Nephron (organoid): ENCODE measurements around the gene SRF.

Experiments used
- H3K27ac Mint-ChIP-seq, 3 experiments: 2 replicates each; pipeline ENCODE4 v1.8.0; 2020; ENCODE audit warnings: mixed read lengths in 3 of 3, mild to moderate bottlenecking in 2 of 3, moderate library complexity in 1 of 3
- H3K27me3 Mint-ChIP-seq: 2 replicates; pipeline ENCODE4 v1.8.0; 2021; ENCODE audit warnings: low read depth, mild to moderate bottlenecking, moderate library complexity, mixed read lengths
- H3K36me3 Mint-ChIP-seq: 2 replicates; pipeline ENCODE4 v1.8.0; 2020; ENCODE audit warnings: low read depth, mixed read lengths
- H3K4me1 Mint-ChIP-seq: 2 replicates; pipeline ENCODE4 v1.8.0; 2020; ENCODE audit warnings: mixed read lengths
- H3K4me3 Mint-ChIP-seq, 3 experiments: 2 replicates each; pipeline ENCODE4 v1.8.0; 2020; ENCODE audit warnings: mild to moderate bottlenecking in 3 of 3, mixed read lengths in 3 of 3, moderate library complexity in 2 of 3
- H3K9me3 Mint-ChIP-seq: 2 replicates; pipeline ENCODE4 v1.8.0; 2020; ENCODE audit warnings: mixed read lengths
- CTCF ChIP-seq, 3 experiments: fragments of 200-600 bp; sonication (generic); IDR thresholded peaks; one replicate each; pipeline ENCODE4 v1.5.0; 2021; ENCODE audit warnings: antibody characterized with exemption in 3 of 3; ENCODE audit not compliant: unreplicated experiment in 3 of 3

SRF gene

GRCh38 chr6:43173591-43174262, 2.7 kb downstream of the SRF start:
- H3K4me3 Mint-ChIP-seq, result peak overlapping the region; percentile 94 to 95 (median 95)
- peaks cover 28% of the 10 kb centered on the region for H3K36me3 Mint-ChIP-seq
- peak overlapping the region; percentile 88 to 95 (median 94) for H3K27ac Mint-ChIP-seq
- no peak for TF ChIP-seq CTCF (IDR thresholded peaks at IDR 0.05; ENCODE audit: unreplicated experiment in 3 of 3)
- H3K9me3 Mint-ChIP-seq, result no peaks in the 10 kb centered on the region
- H3K4me1 Mint-ChIP-seq, result peaks cover 29% of the 10 kb centered on the region
- H3K27me3 Mint-ChIP-seq, result peaks cover 4% of the 10 kb centered on the region

DNA sequence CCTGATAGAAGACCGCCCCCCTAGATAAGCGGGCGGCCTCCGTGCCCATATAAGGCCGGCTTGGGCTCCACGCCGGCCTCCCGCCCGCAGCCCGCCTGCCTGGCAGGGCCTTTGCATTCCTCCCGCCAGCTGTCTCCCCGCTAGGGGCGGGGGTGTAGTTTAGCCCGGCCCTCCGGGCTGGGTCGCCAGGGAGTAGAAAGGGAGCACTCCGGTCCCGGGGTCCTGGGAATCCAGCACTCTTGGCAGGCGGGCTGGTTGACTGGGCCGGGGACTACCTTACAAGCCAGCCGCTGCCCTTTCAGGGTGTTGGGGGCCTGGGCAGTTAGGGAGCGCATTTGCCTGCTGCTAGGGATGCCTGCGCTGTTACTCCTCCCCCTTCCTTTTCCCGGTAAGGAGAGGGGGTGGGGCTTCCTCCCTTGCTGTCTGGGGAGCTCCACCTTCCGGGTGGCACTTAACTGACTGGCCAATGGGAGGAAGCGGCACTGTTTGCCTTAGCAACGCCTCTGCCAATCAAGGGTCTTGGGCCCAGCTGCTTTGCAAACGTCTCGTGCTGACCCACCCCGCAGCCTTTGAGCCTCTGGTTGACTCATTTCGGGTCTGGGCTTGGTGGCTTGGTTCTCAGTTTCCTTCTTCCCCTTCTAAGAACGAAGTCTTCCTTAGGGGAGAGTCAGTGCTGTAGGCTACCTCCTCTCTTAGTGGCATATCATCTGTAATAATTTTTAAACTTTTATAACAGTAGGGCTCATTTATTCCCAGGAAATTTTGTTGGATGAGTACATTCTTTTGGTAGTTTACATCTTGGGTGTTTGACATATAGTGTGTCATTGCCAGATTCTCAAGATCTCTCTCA, 3.4 kb downstream of the SRF start:
- H3K36me3 Mint-ChIP-seq, result peaks cover 29% of the 10 kb centered on the region
- H3K27me3 Mint-ChIP-seq, result peaks cover 4% of the 10 kb centered on the region
- H3K9me3 Mint-ChIP-seq, result no peaks in the 10 kb centered on the region
- TF ChIP-seq CTCF (IDR thresholded peaks at IDR 0.05; ENCODE audit: unreplicated experiment in 3 of 3), result peak in 1 of 3 experiments; percentile 9
- H3K4me1 Mint-ChIP-seq, result peaks cover 29% of the 10 kb centered on the region
- peak overlapping the region; percentile 94 to 95 (median 95) for H3K4me3 Mint-ChIP-seq
- H3K27ac Mint-ChIP-seq, result peak overlapping the region; percentile 88 to 95 (median 94)

DNA sequence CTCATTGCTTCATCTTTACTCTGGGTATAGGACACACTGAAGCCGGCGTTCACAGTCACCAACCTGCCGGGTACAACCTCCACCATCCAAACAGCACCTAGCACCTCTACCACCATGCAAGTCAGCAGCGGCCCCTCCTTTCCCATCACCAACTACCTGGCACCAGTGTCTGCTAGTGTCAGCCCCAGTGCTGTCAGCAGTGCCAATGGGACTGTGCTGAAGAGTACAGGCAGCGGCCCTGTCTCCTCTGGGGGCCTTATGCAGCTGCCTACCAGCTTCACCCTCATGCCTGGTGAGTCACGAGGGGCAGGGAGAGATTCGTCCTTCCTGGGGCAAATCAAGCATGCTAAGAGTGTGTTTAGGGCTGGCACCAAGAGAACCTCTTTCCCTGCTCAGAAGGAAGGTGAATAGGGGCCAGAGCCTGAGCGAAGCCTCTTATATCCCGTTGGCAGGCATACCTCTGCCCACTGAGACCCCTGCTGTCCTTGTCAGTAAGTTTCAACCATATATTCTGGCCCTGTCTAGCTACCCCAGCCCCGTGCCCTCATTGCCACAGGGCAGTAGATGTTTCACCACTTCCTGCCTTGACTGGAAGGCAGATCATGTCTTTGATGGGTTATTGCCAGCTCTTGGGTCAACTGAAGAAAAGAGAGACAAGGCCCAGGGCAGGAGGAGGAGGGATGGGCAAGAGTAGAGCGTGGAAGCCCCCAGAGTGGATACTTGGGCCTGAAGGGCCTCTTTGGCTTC, 4.8 kb downstream of the SRF start:
- Mint-ChIP-seq H3K27ac (no peak overlapping the region), H3K36me3 (peaks cover 29% of the 10 kb centered on the region), H3K4me3 (no peak overlapping the region), H3K27me3 (peaks cover 4% of the 10 kb centered on the region), H3K4me1 (peaks cover 33% of the 10 kb centered on the region), H3K9me3 (no peaks in the 10 kb centered on the region)
- no peak for TF ChIP-seq CTCF (IDR thresholded peaks at IDR 0.05; ENCODE audit: unreplicated experiment in 3 of 3)

DNA sequence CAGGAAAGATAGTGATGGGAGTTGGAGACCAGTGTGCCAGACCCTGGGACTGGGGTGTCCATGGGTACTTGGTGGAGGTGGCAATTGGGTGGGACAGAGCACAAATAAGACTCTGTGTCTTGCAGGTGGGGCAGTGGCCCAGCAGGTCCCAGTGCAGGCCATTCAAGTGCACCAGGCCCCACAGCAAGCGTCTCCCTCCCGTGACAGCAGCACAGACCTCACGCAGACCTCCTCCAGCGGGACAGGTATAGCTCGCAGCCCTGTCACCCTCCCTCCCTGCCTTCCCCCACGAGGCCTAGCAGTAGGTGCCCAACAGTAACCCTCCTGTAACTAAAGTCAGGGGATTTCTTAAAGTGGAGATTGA, 5.3 kb downstream of the SRF start:
- no peaks in the 10 kb centered on the region for H3K9me3 Mint-ChIP-seq
- no peak overlapping the region for H3K27ac Mint-ChIP-seq
- TF ChIP-seq CTCF (IDR thresholded peaks at IDR 0.05; ENCODE audit: unreplicated experiment in 3 of 3), result no peak
- no peak overlapping the region for H3K4me3 Mint-ChIP-seq
- H3K27me3 Mint-ChIP-seq, result peaks cover 4% of the 10 kb centered on the region
- H3K4me1 Mint-ChIP-seq, result peaks cover 39% of the 10 kb centered on the region
- peaks cover 29% of the 10 kb centered on the region for H3K36me3 Mint-ChIP-seq

DNA sequence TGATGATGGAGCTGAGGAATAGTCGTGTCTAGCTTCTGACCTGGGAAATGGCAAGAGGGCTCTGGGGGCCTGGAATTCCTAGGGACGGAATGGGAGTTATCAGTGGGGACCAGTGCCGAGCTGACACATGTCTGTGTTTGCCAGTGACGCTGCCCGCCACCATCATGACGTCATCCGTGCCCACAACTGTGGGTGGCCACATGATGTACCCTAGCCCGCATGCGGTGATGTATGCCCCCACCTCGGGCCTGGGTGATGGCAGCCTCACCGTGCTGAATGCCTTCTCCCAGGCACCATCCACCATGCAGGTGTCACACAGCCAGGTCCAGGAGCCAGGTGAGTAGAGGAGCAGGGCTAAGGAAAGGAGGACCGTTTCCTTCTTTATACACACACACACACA, 7.1 kb downstream of the SRF start:
- H3K27ac Mint-ChIP-seq, result peak overlapping the region in 2 of 3 experiments; percentile 37 to 45
- H3K9me3 Mint-ChIP-seq, result no peaks in the 10 kb centered on the region
- H3K4me1 Mint-ChIP-seq, result peaks cover 41% of the 10 kb centered on the region
- no peak for TF ChIP-seq CTCF (IDR thresholded peaks at IDR 0.05; ENCODE audit: unreplicated experiment in 3 of 3)
- H3K36me3 Mint-ChIP-seq, result peaks cover 29% of the 10 kb centered on the region
- H3K27me3 Mint-ChIP-seq, result no peaks in the 10 kb centered on the region
- no peak overlapping the region for H3K4me3 Mint-ChIP-seq
